H1 (cell line): ENCODE results near the gene ZMAT5. TPM values are rescaled to one million over a fixed set of nuclear protein-coding genes. Genes with fewer than 3 reads are reported as not detected.

Experiments used
- CTCF ChIA-PET: fragments of 300-600 bp; sonication (Branson Sonifier 250); formaldehyde crosslinking; loops from one replicate; lab custom pipeline; 2021; ENCODE audit not compliant: partially characterized antibody; lab: Charles Lee
- POLR2A ChIA-PET: fragments of 300-600 bp; sonication (Branson Sonifier 250); formaldehyde crosslinking; loops from one replicate; lab custom pipeline; 2021; ENCODE audit warnings: inconsistent platforms; ENCODE audit not compliant: partially characterized antibody; lab: Charles Lee
- DNase-seq, 2 experiments: peaks; one replicate each; pipeline versions ENCODE4 v3.0.0 to v3.0.0-alpha.2; 2010 to 2022; ENCODE audit warnings: low spot score in 2 of 2, low read depth in 1 of 2, mixed read lengths in 1 of 2
- FAIRE-seq: peaks from 2 replicates; lab custom pipeline; 2011; peaks lifted over from hg19 to GRCh38; lab: Jason Lieb, UNC
- H2AFZ ChIP-seq: 2 replicates; pipeline ENCODE4 v1.8.1; 2012; ENCODE audit warnings: low read length, inconsistent platforms
- H2AK5ac ChIP-seq: 2 replicates; pipeline ENCODE4 v1.6.1; 2013; ENCODE audit warnings: low read depth, low read length
- H2BK120ac ChIP-seq: replicated peaks from 2 replicates; pipeline ENCODE3; 2013; ENCODE audit warnings: low read depth, low read length, inconsistent platforms
- H2BK12ac ChIP-seq: 2 replicates; pipeline ENCODE4 v1.6.1; 2013; ENCODE audit warnings: low read depth, low read length
- H2BK15ac ChIP-seq: 2 replicates; pipeline ENCODE4 v1.6.1; 2013; ENCODE audit warnings: low read length
- H2BK20ac ChIP-seq: 2 replicates; pipeline ENCODE4 v1.6.1; 2013; ENCODE audit warnings: low read length
- H2BK5ac ChIP-seq: 2 replicates; pipeline ENCODE4 v1.6.1; 2013; ENCODE audit warnings: low read depth, low read length
- H3K14ac ChIP-seq: 2 replicates; pipeline ENCODE4 v1.6.1; 2013; ENCODE audit warnings: inconsistent platforms; ENCODE audit not compliant: insufficient read length
- H3K18ac ChIP-seq: 2 replicates; pipeline ENCODE4 v1.6.1; 2013; ENCODE audit warnings: low read length; ENCODE audit errors: extremely low read depth
- H3K23ac ChIP-seq: 2 replicates; pipeline ENCODE4 v1.6.1; 2013; ENCODE audit warnings: inconsistent platforms; ENCODE audit not compliant: insufficient read length
- H3K23me2 ChIP-seq: 2 replicates; pipeline ENCODE4 v1.6.1; 2013; ENCODE audit warnings: low read depth, low read length
- H3K27ac ChIP-seq: 2 replicates; pipeline ENCODE4 v1.6.1; 2011; ENCODE audit warnings: low read depth, low read length, inconsistent platforms
- H3K27me3 ChIP-seq, 4 experiments: replicated peaks in 1 of 4; 1 replicate in 1 of 4; 2 replicates in 3 of 4; pipeline versions ENCODE4 v1.6.1 to v1.8.1; 2011 to 2013; ENCODE audit warnings: low read length in 3 of 4, mild to moderate bottlenecking in 3 of 4, inconsistent platforms in 2 of 4, mixed read lengths in 2 of 4, moderate library complexity in 1 of 4; ENCODE audit not compliant: control insufficient read depth in 3 of 4, insufficient read depth in 3 of 4; ENCODE audit errors: extremely low read depth in 1 of 4
- H3K36me3 ChIP-seq, 4 experiments: 2 replicates each; pipeline versions ENCODE4 v1.6.1 to v1.8.1; 2011 to 2013; ENCODE audit warnings: mild to moderate bottlenecking in 4 of 4, low read length in 3 of 4, moderate library complexity in 2 of 4, control low read depth in 1 of 4, inconsistent platforms in 1 of 4; ENCODE audit not compliant: insufficient read depth in 4 of 4, control insufficient read depth in 2 of 4
- H3K4ac ChIP-seq: replicated peaks from 2 replicates; pipeline ENCODE3; 2013; ENCODE audit warnings: low read length, low read depth, mixed read lengths, inconsistent platforms; ENCODE audit not compliant: insufficient read length
- H3K4me1 ChIP-seq, 4 experiments: replicated peaks in 1 of 4; 1 replicate in 1 of 4; 2 replicates in 3 of 4; pipeline versions ENCODE4 v1.6.1 to v1.8.1; 2011 to 2013; ENCODE audit warnings: low read length in 3 of 4, inconsistent platforms in 2 of 4, mixed read lengths in 1 of 4; ENCODE audit not compliant: insufficient read depth in 4 of 4, control insufficient read depth in 3 of 4
- H3K4me2 ChIP-seq, 2 experiments: 2 replicates each; pipeline versions ENCODE4 v1.6.1 to v1.8.1; 2011 to 2013; ENCODE audit warnings: low read depth in 2 of 2, low read length in 2 of 2, control low read depth in 1 of 2, inconsistent platforms in 1 of 2, mild to moderate bottlenecking in 1 of 2; ENCODE audit not compliant: insufficient read depth in 1 of 2
- H3K4me3 ChIP-seq, 4 experiments: fragments of 200-600, 300-600 bp in 1 of 4; sonication (generic), shearing (Covaris generic), sonication (Bioruptor Twin) in 1 of 4; 2 replicates each; pipeline versions ENCODE4 v1.5.1 to v1.8.1; 2011 to 2016; ENCODE audit warnings: low read length in 4 of 4, low read depth in 3 of 4, control low read depth in 2 of 4, inconsistent platforms in 2 of 4, mild to moderate bottlenecking in 2 of 4, mixed read lengths in 1 of 4, moderate library complexity in 1 of 4; ENCODE audit not compliant: insufficient read depth in 2 of 4; ENCODE audit errors: extremely low read depth in 1 of 4
- H3K56ac ChIP-seq: replicated peaks from 2 replicates; pipeline ENCODE3; 2013; ENCODE audit warnings: low read depth, mild to moderate bottlenecking, mixed read lengths, low read length, inconsistent platforms; ENCODE audit not compliant: insufficient read length
- H3K79me1 ChIP-seq: 2 replicates; pipeline ENCODE4 v1.6.1; 2013; ENCODE audit warnings: low read depth, low read length, control low read depth
- H3K79me2 ChIP-seq, 2 experiments: 2 replicates each; pipeline versions ENCODE4 v1.6.1 to v1.8.1; 2012 to 2013; ENCODE audit warnings: low read length in 2 of 2, mild to moderate bottlenecking in 2 of 2, inconsistent platforms in 1 of 2; ENCODE audit not compliant: insufficient read depth in 2 of 2, control insufficient read depth in 1 of 2
- H3K9ac ChIP-seq, 4 experiments: replicated peaks in 1 of 4; 1 replicate in 1 of 4; 2 replicates in 3 of 4; pipeline versions ENCODE4 v1.6.1 to v1.8.1; 2011 to 2013; ENCODE audit warnings: low read depth in 3 of 4, low read length in 3 of 4, control low read depth in 2 of 4, mild to moderate bottlenecking in 2 of 4, moderate library complexity in 2 of 4, inconsistent platforms in 1 of 4; ENCODE audit errors: extremely low read depth in 1 of 4
- H3K9me3 ChIP-seq, 2 experiments: 2 replicates each; pipeline versions ENCODE4 v1.6.1 to v1.8.1; 2012 to 2013; ENCODE audit warnings: mild to moderate bottlenecking in 2 of 2, moderate library complexity in 2 of 2, control low read depth in 1 of 2, inconsistent platforms in 1 of 2, low read depth in 1 of 2, low read length in 1 of 2, mixed read lengths in 1 of 2; ENCODE audit not compliant: insufficient read depth in 2 of 2
- H4K20me1 ChIP-seq, 2 experiments: replicated peaks in 1 of 2; 2 replicates each; pipeline versions ENCODE3 to v1.8.1; 2011 to 2013; ENCODE audit warnings: inconsistent platforms in 2 of 2, low read length in 2 of 2, mild to moderate bottlenecking in 1 of 2; ENCODE audit not compliant: insufficient read depth in 2 of 2, control insufficient read depth in 1 of 2
- H4K5ac ChIP-seq: 2 replicates; pipeline ENCODE4 v1.6.1; 2013; ENCODE audit warnings: low read length, low read depth, mixed read lengths, inconsistent platforms; ENCODE audit not compliant: insufficient read length
- H4K8ac ChIP-seq: 2 replicates; pipeline ENCODE4 v1.8.0; 2013; ENCODE audit warnings: mild to moderate bottlenecking, moderate library complexity, low read length, inconsistent platforms; ENCODE audit not compliant: insufficient read depth; ENCODE audit errors: extremely low read depth
- H4K91ac ChIP-seq: replicated peaks from 2 replicates; pipeline ENCODE3; 2013; ENCODE audit warnings: low read length, mixed read lengths, inconsistent platforms; ENCODE audit not compliant: insufficient read length
- ATF3 ChIP-seq: IDR thresholded peaks from 2 replicates; pipeline ENCODE4 v1.6.1; 2011; ENCODE audit warnings: low read depth, mild to moderate bottlenecking, low read length; ENCODE audit not compliant: insufficient read depth
- CTBP2 ChIP-seq: IDR thresholded peaks from 2 replicates; pipeline ENCODE4 v1.7.0; 2011; ENCODE audit warnings: borderline replicate concordance, mild to moderate bottlenecking, moderate library complexity, mixed read lengths, low read length; ENCODE audit not compliant: insufficient read depth, insufficient read length
- CTCF ChIP-seq, 3 experiments: IDR thresholded peaks; 1 replicate in 2 of 3; 2 replicates in 1 of 3; pipeline versions ENCODE4 v1.5.1 to v1.6.1; 2011; ENCODE audit warnings: low read length in 3 of 3, mild to moderate bottlenecking in 3 of 3, inconsistent platforms in 2 of 3, low read depth in 1 of 3, moderate library complexity in 1 of 3; ENCODE audit not compliant: insufficient read depth in 1 of 3; ENCODE audit errors: control extremely low read depth in 1 of 3
- HDAC2 ChIP-seq, 2 experiments: fragments of 300-600 bp in 1 of 2; sonication (generic) in 1 of 2; IDR thresholded peaks; 2 replicates each; pipeline ENCODE4 v1.6.1; 2011 to 2012; ENCODE audit warnings: low read depth in 2 of 2, low read length in 2 of 2, mild to moderate bottlenecking in 2 of 2, moderate library complexity in 2 of 2, borderline replicate concordance in 1 of 2, inconsistent platforms in 1 of 2
- KDM4A ChIP-seq: IDR thresholded peaks from one replicate; pipeline ENCODE4 v1.7.1; 2012; ENCODE audit warnings: low read depth, mild to moderate bottlenecking, moderate library complexity, low read length, inconsistent platforms; ENCODE audit not compliant: severe bottlenecking
- SIX5 ChIP-seq: IDR thresholded peaks from 2 replicates; pipeline ENCODE4 v1.6.1; 2011; ENCODE audit warnings: mild to moderate bottlenecking, low read depth, low read length
- TBP ChIP-seq: IDR thresholded peaks from 2 replicates; pipeline ENCODE4 v1.6.1; 2011; ENCODE audit warnings: low read depth, low read length, improper control_type of control experiment
- TCF12 ChIP-seq: IDR thresholded peaks from 2 replicates; pipeline ENCODE4 v1.6.1; 2011; ENCODE audit warnings: low read depth, mild to moderate bottlenecking, low read length
- WGBS, 2 experiments: shearing (Covaris generic) in 1 of 2; methylation state at CpG; one replicate each; pipeline versions ENCODE4 v1.1.6 to v1.1.7; 2013 to 2015; ENCODE audit warnings: low lambda C conversion rate in 2 of 2, mixed read lengths in 2 of 2, inconsistent platforms in 1 of 2, low coverage in 1 of 2, missing lambda C conversion rate in 1 of 2; ENCODE audit not compliant: insufficient replicate concordance in 2 of 2, insufficient coverage in 1 of 2, insufficient read length in 1 of 2; ENCODE audit errors: extremely low coverage in 1 of 2, missing lambda C conversion rate in 1 of 2; 5-methylcytosine and 5-hydroxymethylcytosine counted together
- polyA plus RNA-seq, 7 experiments: library from polyadenylated mRNA; depleted of rRNA in 3 of 7; stranded (reverse) in 5 of 7; unstranded in 2 of 7; fragments of >200 nt in 5 of 7; fragments of 200-250 nt in 2 of 7; gene quantifications; 1 replicate in 5 of 7; 2 replicates in 1 of 7; 4 replicates in 1 of 7; pipeline versions ENCODE4 v1.2.1 to v1.2.3, GENCODE V29; 2011 to 2013; ENCODE audit warnings: missing spikeins in 2 of 7, mixed read lengths in 2 of 7
- total RNA-seq: library from RNA; stranded (reverse); fragmentation: NEBNext Ultra II Directional; extraction: Animal tissue kit (Norgen Biotek cat#: 25700); gene quantifications from 2 replicates; pipeline ENCODE4 v1.2.1, GENCODE V29; 2021

Gene ZMAT5
- total and polyA plus RNA-seq, 2 of the 8 experiments (the other 6 are each of a cell fraction or from before 2014, with no cell fraction given), result 14.0 to 38.3 TPM

- no peaks in the 10 kb centered on the region for H3K9me3 ChIP-seq
- no peak overlapping the region for H4K91ac ChIP-seq
- peaks cover 0 to 3% of the 10 kb centered on the region in 2 experiments for H4K20me1 ChIP-seq
- no peaks in the 10 kb centered on the region for H3K79me2 ChIP-seq
- H3K4ac ChIP-seq, result no peak overlapping the region
- H2AFZ ChIP-seq, result no peak overlapping the region
- no peak overlapping the region for H2BK20ac ChIP-seq
- H3K4me3 ChIP-seq, result no peak overlapping the region
- H3K56ac ChIP-seq, result no peak overlapping the region
- FAIRE-seq (no peak), DNase-seq (no peak)
- ChIA-PET CTCF (interaction anchor here (0.6 to 4.8 kb wide), 12 partner anchors 11 to 307 kb away, joined by 3 to 22 read pairs (median 4); no protein-coding TSS in a partner anchor), POLR2A (no interaction called here)
- H3K14ac ChIP-seq, result no peak overlapping the region
- H2BK12ac ChIP-seq, result 0 out of 2 replicates have a peak overlapping the region, but pooled peaks have one; percentile 50
- H3K9ac ChIP-seq, result no peak overlapping the region; a peak in 1 of 7 replicates
- peaks cover 0 to 13% (median 6%) of the 10 kb centered on the region in 4 experiments; a peak in 5 of 7 replicates for H3K27me3 ChIP-seq
- H3K79me1 ChIP-seq, result no peaks in the 10 kb centered on the region
- H3K23ac ChIP-seq, result no peak overlapping the region
- H2BK5ac ChIP-seq, result no peak overlapping the region; the same call in 1 of the 2 replicates
- no peak overlapping the region for H2BK120ac ChIP-seq
- H3K23me2 ChIP-seq, result no peaks in the 10 kb centered on the region
- H3K36me3 ChIP-seq, result no peaks in the 10 kb centered on the region
- H3K4me1 ChIP-seq, result peaks cover 0 to 8% (median 4%) of the 10 kb centered on the region in 4 experiments; a peak in 6 of 7 replicates
- no peak overlapping the region; the same call in 1 of the 2 replicates for H4K8ac ChIP-seq
- H3K18ac ChIP-seq, result no peak overlapping the region
- H2AK5ac ChIP-seq, result no peak overlapping the region
- H4K5ac ChIP-seq, result no peak overlapping the region
- WGBS, 2 experiments, result 83% methylated on average over 15 of the region's 15 CpGs; no CpG with 5 or more reads in 1 of the 2 experiments
- H3K27ac ChIP-seq, result no peak overlapping the region
- peak overlapping the region; percentile 46; the same call in 1 of the 2 replicates for H2BK15ac ChIP-seq
- peak overlapping the region in 1 of 2 experiments; percentile 16; a peak in 2 of 4 replicates for H3K4me2 ChIP-seq
- TF ChIP-seq ATF3, result no peak
- no peak for TF ChIP-seq KDM4A
- TF ChIP-seq TBP, result no peak
- TF ChIP-seq HDAC2 (IDR thresholded peaks at IDR 0.05; ENCODE audit: borderline replicate concordance in 1 of 2, low read depth in 2 of 2, low read length in 2 of 2), result peak in 1 of 2 experiments; percentile 83; a peak in 1 of 4 replicates
- TF ChIP-seq TCF12, result no peak
- TF ChIP-seq CTCF (IDR thresholded peaks at IDR 0.05; ENCODE audit: control extremely low read depth in 1 of 3, insufficient read depth in 1 of 3, low read depth in 1 of 3, low read length in 3 of 3), result no peak
- no peak for TF ChIP-seq CTBP2
- TF ChIP-seq SIX5, result no peak
Observed at GRCh38 chr22:29726512-29727130, 40.2 kb downstream of the ZMAT5 start.
